HepG2 (cell line): ENCODE results near the gene SGPP2. TPM values are rescaled to one million over a fixed set of nuclear protein-coding genes. Genes with fewer than 3 reads are reported as not detected.

Experiments used
- ELF3 ChIP-seq: IDR thresholded peaks from 2 replicates; pipeline ENCODE4 v1.6.1; 2016; ENCODE audit warnings: missing genetic modification reagents, missing compliant biosample characterization
- FOSL1 ChIP-seq: sonication (generic); formaldehyde crosslinking; IDR thresholded peaks from 2 replicates; pipeline ENCODE4 v1.9.0; 2021; ENCODE audit warnings: missing genetic modification reagents, borderline replicate concordance
- FOSL2 ChIP-seq: sonication (generic); formaldehyde crosslinking; IDR thresholded peaks from 2 replicates; pipeline ENCODE4 v1.4.0; 2020; ENCODE audit warnings: missing genetic modification reagents
- FOXA3 ChIP-seq: IDR thresholded peaks from 2 replicates; pipeline ENCODE4 v1.6.1; 2016; ENCODE audit warnings: missing genetic modification reagents, missing compliant biosample characterization
- FOXP1 ChIP-seq, 2 experiments: fragments of 450-650 bp in 1 of 2; IDR thresholded peaks; 2 replicates each; pipeline ENCODE4 v1.6.1; 2017 to 2018; ENCODE audit warnings: antibody characterized with exemption in 1 of 2
- GATAD1 ChIP-seq: IDR thresholded peaks from 2 replicates; pipeline ENCODE4 v1.6.1; 2016; ENCODE audit warnings: missing genetic modification reagents, missing compliant biosample characterization
- HNF4A ChIP-seq: sonication (generic); formaldehyde crosslinking; IDR thresholded peaks from 2 replicates; pipeline ENCODE4 v1.4.0; 2020; ENCODE audit warnings: missing genetic modification reagents
- IKZF1 ChIP-seq: fragments of 450-650 bp; IDR thresholded peaks from 2 replicates; pipeline ENCODE4 v1.7.1; 2016
- KAT2B ChIP-seq: fragments of 150-350 bp; IDR thresholded peaks from 2 replicates; pipeline ENCODE4 v1.6.1; 2014; ENCODE audit warnings: low read depth, low read length, borderline replicate concordance
- KDM5A ChIP-seq: fragments of 200-600 bp; sonication (generic); IDR thresholded peaks from 2 replicates; pipeline ENCODE4 v1.7.0; 2018; ENCODE audit warnings: antibody characterized with exemption, mild to moderate bottlenecking, low read length, borderline replicate concordance
- KLF16 ChIP-seq, 2 experiments: sonication (generic) in 1 of 2; formaldehyde crosslinking in 1 of 2; IDR thresholded peaks; 2 replicates each; pipeline versions ENCODE4 v1.6.1 to v1.8.0; 2016 to 2023; ENCODE audit warnings: missing genetic modification reagents in 2 of 2, missing compliant biosample characterization in 1 of 2
- MXD4 ChIP-seq: IDR thresholded peaks from 2 replicates; pipeline ENCODE4 v1.6.1; 2016; ENCODE audit warnings: mild to moderate bottlenecking, missing biosample characterization, missing genetic modification reagents
- PPARG ChIP-seq: conservative IDR thresholded peaks from 2 replicates; pipeline ENCODE4 v1.6.1; 2016; ENCODE audit warnings: missing biosample characterization, missing genetic modification reagents
- RBM39 ChIP-seq: fragments of 200-400 bp; formaldehyde crosslinking; IDR thresholded peaks from one replicate; pipeline ENCODE4 v1.6.1; 2018; ENCODE audit warnings: antibody characterized with exemption, mild to moderate bottlenecking, low read depth, low read length; ENCODE audit not compliant: poor library complexity, severe bottlenecking
- SAFB2 ChIP-seq: sonication (generic); formaldehyde crosslinking; IDR thresholded peaks from 2 replicates; pipeline ENCODE4 v1.5.1; 2020; ENCODE audit warnings: missing genetic modification reagents, low read depth, mild to moderate bottlenecking, borderline replicate concordance
- SIN3B ChIP-seq: fragments of 150-350 bp; IDR thresholded peaks from 2 replicates; pipeline ENCODE4 v1.6.1; 2014; ENCODE audit warnings: low read length
- SOX13 ChIP-seq, 3 experiments: fragments of 450-650 bp in 1 of 3; sonication (generic) in 1 of 3; formaldehyde crosslinking in 1 of 3; IDR thresholded peaks in 2 of 3; conservative IDR thresholded peaks in 1 of 3; 2 replicates each; pipeline versions ENCODE4 v1.5.0 to v1.6.1; 2016 to 2020; ENCODE audit warnings: antibody characterized with exemption in 1 of 3, mild to moderate bottlenecking in 1 of 3, missing compliant biosample characterization in 1 of 3, missing genetic modification reagents in 1 of 3, moderate library complexity in 1 of 3
- TEAD3 ChIP-seq: optimal IDR thresholded peaks from 2 replicates; pipeline ENCODE3; 2016; ENCODE audit warnings: borderline replicate concordance
- TFE3 ChIP-seq: IDR thresholded peaks from 2 replicates; pipeline ENCODE4 v1.6.1; 2016
- THAP8 ChIP-seq: sonication (generic); formaldehyde crosslinking; IDR thresholded peaks from 2 replicates; pipeline ENCODE4 v1.5.1; 2020; ENCODE audit warnings: missing genetic modification reagents, mild to moderate bottlenecking, borderline replicate concordance
- TRAFD1 ChIP-seq: sonication (generic); formaldehyde crosslinking; IDR thresholded peaks from 2 replicates; pipeline ENCODE4 v1.5.1; 2020; ENCODE audit warnings: missing genetic modification reagents, mild to moderate bottlenecking, borderline replicate concordance
- ZKSCAN8 ChIP-seq: IDR thresholded peaks from 2 replicates; pipeline ENCODE4 v1.6.1; 2016; ENCODE audit warnings: borderline replicate concordance, missing genetic modification reagents, missing compliant biosample characterization
- ZNF232 ChIP-seq: sonication (generic); formaldehyde crosslinking; IDR thresholded peaks from 2 replicates; pipeline ENCODE4 v1.4.0; 2020; ENCODE audit warnings: missing genetic modification reagents, borderline replicate concordance
- ZNF24 ChIP-seq: fragments of 450-650 bp; IDR thresholded peaks from 2 replicates; pipeline ENCODE4 v1.6.1; 2017; ENCODE audit warnings: antibody characterized with exemption, mild to moderate bottlenecking
- ZNF816 ChIP-seq: sonication (generic); formaldehyde crosslinking; IDR thresholded peaks from 2 replicates; pipeline ENCODE4 v1.8.0; 2022; ENCODE audit warnings: missing genetic modification reagents, mild to moderate bottlenecking, borderline replicate concordance
- polyA plus RNA-seq, 8 experiments: library from polyadenylated mRNA; depleted of rRNA in 3 of 8; stranded (reverse) in 7 of 8; unstranded in 1 of 8; fragments of >200 nt; fragmentation: Illumina TruSeq in 4 of 8; extraction: Trizol in 4 of 8; gene quantifications; 2 replicates each; pipeline versions ENCODE4 v1.2.1 to v1.2.3, GENCODE V29; 2011 to 2016; ENCODE audit warnings: low read depth in 4 of 8, missing spikeins in 1 of 8, mixed read lengths in 1 of 8; ENCODE audit not compliant: insufficient read depth in 1 of 8
- total RNA-seq, 5 experiments: library from RNA; depleted of rRNA; stranded (reverse); fragments of >200 nt; fragmentation: Illumina TruSeq; extraction: Trizol; gene quantifications; 2 replicates each; pipeline ENCODE4 v1.2.3, GENCODE V29; 2016; ENCODE audit warnings: low read depth in 1 of 5

SGPP2 gene
- total and polyA plus RNA-seq, 2 of the 13 experiments (the other 11 are each of a cell fraction or from before 2014, with no cell fraction given): not detected

- no peak for TF ChIP-seq TRAFD1 (CRISPR knock-in tag)
- no peak for TF ChIP-seq IKZF1
- peak; percentile 70 for TF ChIP-seq TFE3
- TF ChIP-seq SAFB2 (CRISPR knock-in tag): no peak
- TF ChIP-seq KLF16 (CRISPR knock-in tag; IDR thresholded peaks at IDR 0.05): 0 out of 4 replicates have a peak, but pooled peaks of 1 of the 2 experiments have one; percentile 22
- TF ChIP-seq ZNF816 (CRISPR knock-in tag): peak; percentile 18; the same call in 1 of the 2 replicates
- peak; percentile 29; the same call in 1 of the 2 replicates for TF ChIP-seq ZKSCAN8 (CRISPR knock-in tag)
- peak; percentile 25 for TF ChIP-seq TEAD3 (CRISPR knock-in tag)
- no peak for TF ChIP-seq KDM5A
- 0 out of 2 replicates have a peak, but pooled peaks have one; percentile 14 for TF ChIP-seq MXD4 (CRISPR knock-in tag)
- TF ChIP-seq THAP8 (CRISPR knock-in tag): no peak
- no peak for TF ChIP-seq ZNF24
- TF ChIP-seq FOSL2 (CRISPR knock-in tag): peak; percentile 87
- no peak for TF ChIP-seq GATAD1
- 0 out of 2 replicates have a peak, but pooled peaks have one; percentile 10 for TF ChIP-seq PPARG (CRISPR knock-in tag)
- TF ChIP-seq SIN3B: no peak
- 0 out of 2 replicates have a peak, but pooled peaks have one; percentile 17 for TF ChIP-seq ELF3 (CRISPR knock-in tag)
- no peak for TF ChIP-seq RBM39
- TF ChIP-seq ZNF232 (CRISPR knock-in tag): no peak
- no peak for TF ChIP-seq FOXP1 (IDR thresholded peaks at IDR 0.05)
- 0 out of 2 replicates have a peak, but pooled peaks have one; percentile 7 for TF ChIP-seq FOXP1 (CRISPR knock-in tag; IDR thresholded peaks at IDR 0.05)
- TF ChIP-seq HNF4A (CRISPR knock-in tag): peak; percentile 70
- no peak for TF ChIP-seq SOX13 (IDR thresholded peaks at IDR 0.05)
- peak in 1 of 2 experiments; percentile 32; a peak in 1 of 4 replicates for TF ChIP-seq SOX13 (CRISPR knock-in tag; conservative IDR thresholded peaks at IDR 0.05 in 1 of 2, IDR thresholded peaks at IDR 0.05 in 1 of 2)
- no peak for TF ChIP-seq KAT2B
- TF ChIP-seq FOSL1 (CRISPR knock-in tag): peak; percentile 66; the same call in 1 of the 2 replicates
- peak; percentile 49 for TF ChIP-seq FOXA3 (CRISPR knock-in tag)
- TF ChIP-seq, all 625 proteins: peak for 28
Observed at GRCh38 chr2:222594679-222595078, 170.3 kb downstream of the SGPP2 start (continued).
